GM12873 (cell line): ENCODE measurements around the gene PPM1H.

ENCODE experiments used
- CTCF ChIP-seq: IDR thresholded peaks from 2 replicates; pipeline ENCODE4 v1.5.1; 2012; ENCODE audit warnings: low read depth, mild to moderate bottlenecking, moderate library complexity, low read length, control low read depth; ENCODE audit not compliant: insufficient read depth; ENCODE audit errors: missing control alignments

Gene PPM1H

GRCh38 chr12:62933220-62933601 is 1.7 kb downstream of the PPM1H start:
- no peak for TF ChIP-seq CTCF

GRCh38 chr12:62931477-62931876 is 3.5 kb downstream of the PPM1H start:
- no peak for TF ChIP-seq CTCF

DNA sequence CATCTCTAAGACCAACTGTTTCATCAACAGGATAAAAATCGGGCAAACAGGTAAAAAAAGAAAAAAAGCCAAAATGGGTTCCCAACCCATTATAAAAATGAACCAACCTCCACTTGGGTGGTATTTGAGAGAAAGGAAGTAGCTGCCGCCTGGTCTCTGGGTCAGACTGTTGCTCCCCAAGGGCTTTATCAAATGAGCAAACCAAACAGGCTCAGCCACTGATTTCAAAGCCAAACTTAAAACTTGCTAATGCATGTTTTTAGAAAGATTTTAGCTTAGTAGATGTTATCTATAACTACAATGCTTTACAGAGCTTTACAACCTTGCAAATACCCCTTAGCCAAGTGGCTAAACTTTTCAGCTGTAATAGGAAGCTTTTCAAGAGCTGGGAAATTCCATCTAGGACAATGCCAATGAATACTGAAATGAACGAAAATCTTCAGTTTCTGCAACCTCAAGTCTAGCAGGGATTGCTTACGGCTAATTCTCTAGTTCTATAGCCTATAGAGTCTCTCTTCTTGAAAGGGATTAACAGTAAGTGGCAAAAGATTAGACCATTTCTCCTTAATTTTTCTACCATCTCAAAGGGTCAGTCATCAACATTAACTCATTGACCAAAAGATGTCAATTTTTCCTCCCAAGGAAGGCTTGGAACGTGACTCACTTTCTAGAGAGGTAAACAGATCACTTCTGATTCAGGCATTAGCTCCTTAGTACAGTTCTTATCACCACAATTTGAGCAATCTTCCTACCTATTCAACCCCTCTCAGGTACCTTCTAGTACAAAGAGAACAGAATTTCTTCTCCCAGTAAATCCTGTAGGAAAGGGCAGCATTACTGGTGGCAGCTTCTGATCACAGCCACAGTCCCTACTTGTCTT is 4.2 kb downstream of the PPM1H start:
- no peak for TF ChIP-seq CTCF

DNA sequence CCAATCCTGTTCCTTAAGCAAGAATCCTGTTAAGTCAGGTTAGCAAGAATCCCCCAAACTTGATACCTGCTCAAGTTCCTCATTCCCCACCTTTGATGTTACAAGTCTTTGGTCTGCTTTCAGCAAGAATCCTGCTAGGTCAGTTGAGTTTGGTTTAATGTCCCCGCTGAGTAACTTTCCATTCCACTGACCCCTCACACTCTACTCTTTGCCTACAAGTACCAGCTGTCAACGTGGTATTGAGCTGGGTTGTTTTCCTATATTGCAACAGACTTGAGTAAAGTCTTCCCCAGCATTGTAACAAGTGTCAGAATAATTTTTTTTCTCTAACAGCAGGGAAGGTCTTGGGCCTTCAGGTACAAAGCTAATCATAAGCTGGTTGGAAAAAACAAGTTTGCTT is 6.3 kb downstream of the PPM1H start:
- no peak for TF ChIP-seq CTCF

DNA sequence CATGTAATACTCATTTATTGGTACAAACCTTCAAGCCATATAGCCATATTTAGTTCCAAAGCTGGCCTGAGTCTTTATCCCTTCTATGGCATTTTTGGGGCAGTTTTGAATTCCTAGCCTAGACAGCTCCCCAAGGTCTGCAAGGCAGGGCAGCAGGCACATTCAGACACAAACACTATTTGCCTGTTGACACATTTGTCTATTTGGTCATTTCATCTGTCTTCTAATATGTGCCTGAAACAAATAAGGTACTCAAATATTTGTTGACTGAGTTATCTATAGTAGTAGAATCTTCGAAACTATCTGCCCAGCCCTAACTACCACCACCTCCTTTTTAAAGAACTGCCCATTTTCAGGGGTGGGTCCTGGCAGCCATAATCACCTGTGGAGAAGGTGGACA is 9.3 kb downstream of the PPM1H start:
- TF ChIP-seq CTCF: no peak

GRCh38 chr12:62924084-62924483 is 10.9 kb downstream of the PPM1H start:
- no peak for TF ChIP-seq CTCF

- TF ChIP-seq CTCF: no peak
Observed at GRCh38 chr12:62922539-62922938, 12.4 kb downstream of the PPM1H start.

DNA sequence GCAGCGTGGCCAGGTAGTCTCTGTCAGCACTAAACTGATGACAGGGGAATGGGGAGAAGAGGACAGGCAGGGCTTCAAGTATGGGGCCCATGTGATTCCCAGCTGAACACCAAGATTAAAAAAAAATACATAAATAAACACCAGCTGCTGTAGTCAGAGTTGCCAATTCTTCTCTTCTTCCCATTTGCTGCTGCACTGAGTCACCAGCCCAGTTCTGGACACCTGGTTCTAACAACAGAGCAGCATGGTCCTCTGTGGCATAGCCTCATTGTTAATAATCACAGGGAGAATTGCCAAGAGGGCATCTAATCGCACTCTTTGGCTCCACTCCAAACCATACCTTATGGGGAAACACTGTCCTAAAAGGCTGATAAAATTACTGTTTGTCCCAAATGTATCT is 15.1 kb downstream of the PPM1H start:
- no peak for TF ChIP-seq CTCF
